Adrenal gland (tissue), 12 donors: ENCODE measurements around the gene ELF5. TPM values are rescaled to one million over a fixed set of nuclear protein-coding genes. Genes with fewer than 3 reads are reported as not detected.

Experiments used
- DNase-seq, 7 donors: peaks; one replicate each; pipeline ENCODE4 v3.0.0-alpha.2; 2019 to 2020
- H3K27ac ChIP-seq, 5 donors: fragments of 200-600 bp; sonication (generic) in 4 of 5; 1 replicate in 3 of 5; 2 replicates in 2 of 5; pipeline versions ENCODE4 v1.5.1 to v1.8.0; 2016 to 2020; ENCODE audit warnings: mild to moderate bottlenecking in 1 of 5
- H3K27me3 ChIP-seq: fragments of 200-600 bp; 2 replicates; pipeline ENCODE4 v1.8.0; 2021
- H3K36me3 ChIP-seq, 2 donors: fragments of 200-600 bp; replicated peaks in 1 of 2; 1 replicate in 1 of 2; 2 replicates in 1 of 2; pipeline versions ENCODE4 v1.5.1 to v1.8.0; 2018 to 2022
- H3K4me1 ChIP-seq, 2 donors: fragments of 200-600 bp; replicated peaks in 1 of 2; 1 replicate in 1 of 2; 2 replicates in 1 of 2; pipeline versions ENCODE4 v1.5.1 to v1.8.0; 2018 to 2021
- H3K4me3 ChIP-seq, 4 donors: fragments of 200-600 bp; sonication (generic) in 3 of 4; one replicate each; pipeline ENCODE4 v1.5.1; 2016 to 2018
- H3K9me3 ChIP-seq, 3 donors: fragments of 200-600 bp; sonication (generic) in 1 of 3; replicated peaks in 1 of 3; 1 replicate in 2 of 3; 2 replicates in 1 of 3; pipeline versions ENCODE4 v1.5.1 to v1.8.0; 2016 to 2021
- POLR2A ChIP-seq, 2 donors: fragments of 450-650 bp; IDR thresholded peaks; one replicate each; pipeline ENCODE4 v1.6.1; 2017; ENCODE audit warnings: antibody characterized with exemption in 2 of 2, mild to moderate bottlenecking in 2 of 2, moderate library complexity in 1 of 2
- WGBS, 4 donors: extraction: QIAGEN DNeasy Blood & Tissue Kit in 2 of 4; methylation state at CpG; one replicate each; pipeline versions ENCODE4 v1.1.5 to v1.1.7; 2013 to 2017; 5-methylcytosine and 5-hydroxymethylcytosine counted together
- intact Hi-C, 2 donors: fragments of 100-400 bp; cut with DNase I; formaldehyde crosslinking; loops; one replicate each; pipeline versions ENCODE4 v1.14.1 to v1.15.0; 2022 to 2023
- polyA plus RNA-seq, 3 donors: library from polyadenylated mRNA; stranded (reverse); fragments of 200-250 nt in 2 of 3; fragments of 350-450 nt in 1 of 3; fragmentation: Illumina TruSeq in 1 of 3; extraction: RNeasy Lipid Tissue Mini Kit (QIAGEN cat#74804) in 1 of 3; gene quantifications; one replicate each; pipeline ENCODE4 v1.2.3, GENCODE V29; 2013 to 2014
- total RNA-seq, 9 donors: library from RNA; depleted of rRNA in 4 of 9; stranded (reverse); fragments of >200 nt in 4 of 9; fragments of 120-200 nt in 1 of 9; fragmentation: NEBNext Ultra II Directional in 1 of 9; extraction: Animal tissue kit (Norgen Biotek cat#: 25700) in 1 of 9; gene quantifications; one replicate each; pipeline versions ENCODE4 v1.1.0 to v1.2.4, GENCODE V29; 2013 to 2023
- TF ChIP-seq, protein P1 (sequence below), 6 experiments: fragments of 450-650 bp in 4 of 6; fragments of 200-600 bp in 2 of 6; sonication (generic) in 1 of 6; IDR thresholded peaks; 1 replicate in 5 of 6; 2 replicates in 1 of 6; pipeline versions ENCODE4 v1.5.1 to v1.8.0; 2016 to 2021; ENCODE audit warnings: antibody characterized with exemption in 6 of 6, mild to moderate bottlenecking in 2 of 6, moderate library complexity in 1 of 6
- donor health status: healthy with polysubstance abuse.
- donor health status: Bipolar disorder and iron deficiency.
- donor health status: DM: yes; HTN: yes; CAD: no.
- donor health status: DM: no; HTN: no; CAD: no.
- donor health status: DM: no; HTN: no; CAD: no.
- donor health status: DM: yes; HTN: yes; CAD: no.

ELF5 gene
- total and polyA plus RNA-seq, 12 donors = 0.03 TPM; not detected in 11

DNA sequence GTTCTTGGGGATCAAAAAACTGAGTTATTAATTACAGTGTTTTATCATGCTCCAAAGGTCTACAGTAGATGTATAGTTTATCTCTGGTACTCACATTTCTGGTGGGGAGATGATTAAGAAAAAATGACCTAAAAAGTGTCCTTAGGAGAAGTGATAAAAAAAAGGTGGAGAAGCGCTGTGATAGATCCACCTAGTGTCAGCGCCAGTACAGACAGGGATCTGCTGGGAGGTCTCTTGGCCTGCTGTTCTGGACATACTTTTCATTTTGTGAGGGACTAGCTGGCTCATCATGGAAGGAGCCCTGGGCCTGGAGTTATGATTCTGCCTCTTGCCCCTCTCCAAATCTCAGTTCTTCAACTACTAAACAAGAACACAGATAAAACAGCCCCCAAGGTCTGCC, 2.9 kb downstream of the ELF5 start:
- Histone ChIP-seq H3K9me3 (no peaks in the 10 kb centered on the region), H3K27ac (no peak overlapping the region), H3K4me1 (no peaks in the 10 kb centered on the region), H3K4me3 (no peak overlapping the region), H3K36me3 (no peaks in the 10 kb centered on the region), H3K27me3 (no peaks in the 10 kb centered on the region)
- intact Hi-C loops = no loop called here
- 94 to 100% (median 96%) methylated on average over 2 of the region's 2 CpGs for WGBS, 4 donors
- DNase-seq = no peak
- TF ChIP-seq, protein P1, sequence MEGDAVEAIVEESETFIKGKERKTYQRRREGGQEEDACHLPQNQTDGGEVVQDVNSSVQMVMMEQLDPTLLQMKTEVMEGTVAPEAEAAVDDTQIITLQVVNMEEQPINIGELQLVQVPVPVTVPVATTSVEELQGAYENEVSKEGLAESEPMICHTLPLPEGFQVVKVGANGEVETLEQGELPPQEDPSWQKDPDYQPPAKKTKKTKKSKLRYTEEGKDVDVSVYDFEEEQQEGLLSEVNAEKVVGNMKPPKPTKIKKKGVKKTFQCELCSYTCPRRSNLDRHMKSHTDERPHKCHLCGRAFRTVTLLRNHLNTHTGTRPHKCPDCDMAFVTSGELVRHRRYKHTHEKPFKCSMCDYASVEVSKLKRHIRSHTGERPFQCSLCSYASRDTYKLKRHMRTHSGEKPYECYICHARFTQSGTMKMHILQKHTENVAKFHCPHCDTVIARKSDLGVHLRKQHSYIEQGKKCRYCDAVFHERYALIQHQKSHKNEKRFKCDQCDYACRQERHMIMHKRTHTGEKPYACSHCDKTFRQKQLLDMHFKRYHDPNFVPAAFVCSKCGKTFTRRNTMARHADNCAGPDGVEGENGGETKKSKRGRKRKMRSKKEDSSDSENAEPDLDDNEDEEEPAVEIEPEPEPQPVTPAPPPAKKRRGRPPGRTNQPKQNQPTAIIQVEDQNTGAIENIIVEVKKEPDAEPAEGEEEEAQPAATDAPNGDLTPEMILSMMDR (IDR thresholded peaks at IDR 0.05) = no peak
- TF ChIP-seq POLR2A (IDR thresholded peaks at IDR 0.05) = no peak

DNA sequence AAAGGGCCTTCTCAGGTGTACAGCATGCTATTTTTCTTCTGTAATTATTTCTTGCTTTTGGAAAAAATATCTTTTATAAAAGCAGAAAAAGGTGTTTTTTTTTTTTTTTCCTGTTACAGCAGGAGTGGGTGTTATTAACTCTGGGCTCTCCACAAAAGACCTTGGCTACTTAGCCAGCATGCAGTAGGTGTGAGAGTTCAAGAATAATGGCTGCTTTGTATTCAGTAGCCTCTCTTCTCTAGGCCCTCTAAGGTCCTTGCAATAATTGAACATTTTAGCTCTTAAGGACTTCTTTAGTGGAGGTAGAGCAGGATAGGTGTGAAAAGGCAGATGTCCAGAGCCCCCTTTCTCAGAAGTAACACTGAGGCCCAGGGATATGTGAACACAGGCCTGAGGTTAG, 3.4 kb downstream of the ELF5 start:
- intact Hi-C loops = no loop called here
- H3K9me3 ChIP-seq = no peaks in the 10 kb centered on the region
- no peak overlapping the region for H3K27ac ChIP-seq
- TF ChIP-seq POLR2A (IDR thresholded peaks at IDR 0.05) = no peak
- TF ChIP-seq, protein P1 (IDR thresholded peaks at IDR 0.05) = no peak
- H3K4me3 ChIP-seq = no peak overlapping the region
- H3K27me3 ChIP-seq = no peaks in the 10 kb centered on the region
- H3K4me1 ChIP-seq = no peaks in the 10 kb centered on the region
- DNase-seq = no peak
- H3K36me3 ChIP-seq = no peaks in the 10 kb centered on the region

DNA sequence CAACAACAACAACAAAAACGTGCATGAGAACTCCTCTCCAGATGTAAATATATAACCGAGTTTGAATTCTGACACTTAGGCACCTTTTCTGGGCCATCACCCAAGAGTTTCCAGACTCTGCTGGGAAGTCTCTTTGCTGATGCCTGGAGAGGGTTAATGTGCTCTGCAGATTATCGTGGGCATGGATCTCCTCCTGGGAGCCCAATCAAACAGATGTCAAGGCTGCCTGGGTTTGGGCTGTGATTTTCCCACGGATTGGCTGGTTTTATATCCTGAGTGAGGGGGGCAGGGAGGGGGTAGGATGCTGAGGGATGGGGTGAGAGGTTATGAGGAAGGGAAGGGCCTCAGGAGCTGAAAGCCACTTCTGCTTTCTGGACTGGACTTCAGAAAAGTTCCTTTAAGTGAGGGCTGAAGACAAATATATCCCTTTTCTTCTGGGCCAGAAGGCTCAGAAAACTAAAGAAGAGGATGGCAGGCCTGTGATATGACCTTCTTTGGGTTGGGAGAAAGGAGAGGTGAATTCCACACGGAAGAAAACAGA, 4.2 kb downstream of the ELF5 start:
- no peaks in the 10 kb centered on the region for H3K36me3 ChIP-seq
- intact Hi-C loops = no loop called here
- WGBS, 4 donors = 28 to 33% (median 29%) methylated on average over 5 of the region's 5 CpGs

DNA sequence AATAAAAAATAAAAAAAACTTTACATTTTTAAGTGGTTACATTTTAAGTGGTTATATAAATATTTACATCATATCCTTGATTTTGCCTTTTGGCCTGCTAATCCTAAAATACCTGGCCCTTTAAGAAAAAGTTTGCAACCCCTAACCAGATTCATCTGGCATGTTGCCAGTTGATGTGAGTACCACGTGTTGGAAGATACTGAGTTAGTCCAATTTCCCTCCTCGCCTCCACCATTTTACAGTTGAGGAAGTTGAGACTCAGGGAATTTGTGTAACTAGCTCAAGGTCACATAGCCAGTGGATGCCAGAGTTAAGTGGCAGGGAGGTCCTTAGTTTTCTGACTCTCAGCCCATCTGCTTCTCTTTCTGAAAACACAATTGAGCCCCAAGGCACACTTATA, 5.1 kb downstream of the ELF5 start:
- Histone ChIP-seq H3K27me3 (no peaks in the 10 kb centered on the region), H3K36me3 (no peaks in the 10 kb centered on the region), H3K4me1 (no peaks in the 10 kb centered on the region), H3K27ac (no peak overlapping the region), H3K9me3 (no peaks in the 10 kb centered on the region), H3K4me3 (no peak overlapping the region)
- 27 to 40% (median 33%) methylated on average over 2 of the region's 2 CpGs for WGBS, 4 donors
- no peak for TF ChIP-seq POLR2A (IDR thresholded peaks at IDR 0.05)
- TF ChIP-seq, protein P1 (IDR thresholded peaks at IDR 0.05) = no peak
- intact Hi-C loops = no loop called here
- DNase-seq = no peak

More for the DNA sequence above, 4.2 kb downstream of the ELF5 start:
- H3K4me1 ChIP-seq = no peaks in the 10 kb centered on the region
- no peaks in the 10 kb centered on the region for H3K27me3 ChIP-seq
- TF ChIP-seq, protein P1 (IDR thresholded peaks at IDR 0.05) = no peak
- no peak for TF ChIP-seq POLR2A (IDR thresholded peaks at IDR 0.05)
- H3K4me3 ChIP-seq = no peak overlapping the region
- H3K9me3 ChIP-seq = no peaks in the 10 kb centered on the region
- H3K27ac ChIP-seq = no peak overlapping the region
- no peak for DNase-seq
